NCI-H524 treated with DMSO at 0.1 percent for 48 hours (cell line): Measurements from ENCODE around the gene AATK.
"Not testable (repeated sequence)": the region's sequence is repeated elsewhere in the genome, so short reads cannot be mapped to it uniquely, and the experiment has no call there.

ENCODE experiments used
- DNase-seq: peaks from one replicate; lab custom pipeline; 2025; lab: John Stamatoyannopoulos, UW

AATK gene

GRCh38 chr17:81091774-81092517, 74.1 kb downstream of the AATK start:
- DNase-seq, result no peak

- DNase-seq, result no peak
Measured at GRCh38 chr17:81091154-81091553, 74.9 kb downstream of the AATK start.

- DNase-seq, result no peak
Measured at GRCh38 chr17:81090361-81091136, 75.5 kb downstream of the AATK start.

GRCh38 chr17:81086789-81087551, 79.1 kb downstream of the AATK start:
- DNase-seq, result no peak

- no peak for DNase-seq
Measured at GRCh38 chr17:81085420-81085911, 80.6 kb downstream of the AATK start.

- DNase-seq, result no peak
Measured at GRCh38 chr17:81084680-81085419, 81.2 kb downstream of the AATK start.

GRCh38 chr17:81083125-81083765, 82.8 kb downstream of the AATK start:
- DNase-seq, result no peak

GRCh38 chr17:81082177-81083073, 83.6 kb downstream of the AATK start:
- DNase-seq, result no peak

GRCh38 chr17:81081222-81082176, 84.5 kb downstream of the AATK start:
- no peak for DNase-seq

GRCh38 chr17:81080019-81080418, 86.0 kb downstream of the AATK start:
- DNase-seq, result no peak

GRCh38 chr17:81078026-81078913, 87.8 kb downstream of the AATK start:
- DNase-seq, result not testable (repeated sequence)

- DNase-seq, result peak; percentile 100
Measured at GRCh38 chr17:81076141-81076679, 89.8 kb downstream of the AATK start.

GRCh38 chr17:81075307-81075706, 90.7 kb downstream of the AATK start:
- DNase-seq, result peak; percentile 84

GRCh38 chr17:81074875-81075274, 91.1 kb downstream of the AATK start:
- DNase-seq, result no peak

GRCh38 chr17:81073967-81074839, 91.8 kb downstream of the AATK start:
- no peak for DNase-seq
